Osteoblast (primary cell): ENCODE data around the gene GFPT1. TPM values are rescaled to one million over a fixed set of nuclear protein-coding genes. Genes with fewer than 3 reads are reported as not detected.

Experiments used
- DNase-seq: peaks from one replicate; pipeline ENCODE4 v3.0.0; 2011; ENCODE audit warnings: low spot score, mixed read lengths; ENCODE audit not compliant: insufficient read length; ENCODE audit errors: missing footprints
- H2AFZ ChIP-seq: 2 replicates; pipeline ENCODE4 v1.6.0; 2011; ENCODE audit warnings: mild to moderate bottlenecking, low read length
- H3K27ac ChIP-seq: 2 replicates; pipeline ENCODE4 v1.5.1; 2011; ENCODE audit warnings: mild to moderate bottlenecking, low read depth, low read length, moderate library complexity
- H3K27me3 ChIP-seq: 2 replicates; pipeline ENCODE4 v1.6.0; 2012; ENCODE audit warnings: mild to moderate bottlenecking, control low read depth, inconsistent platforms, low read length, moderate library complexity; ENCODE audit not compliant: insufficient read depth
- H3K36me3 ChIP-seq: 2 replicates; pipeline ENCODE4 v1.5.1; 2011; ENCODE audit warnings: mild to moderate bottlenecking, low read length, control low read depth, moderate library complexity; ENCODE audit not compliant: insufficient read depth
- H3K4me1 ChIP-seq: 2 replicates; pipeline ENCODE4 v1.5.1; 2011; ENCODE audit warnings: mild to moderate bottlenecking, low read length, control low read depth, moderate library complexity; ENCODE audit not compliant: insufficient read depth
- H3K4me2 ChIP-seq: 2 replicates; pipeline ENCODE4 v1.6.0; 2011; ENCODE audit warnings: mild to moderate bottlenecking, low read length; ENCODE audit not compliant: insufficient read depth
- H3K4me3 ChIP-seq: fragments of 200-600 bp; sonication (generic); 3 replicates; pipeline ENCODE4 v1.5.1; 2012; ENCODE audit warnings: mild to moderate bottlenecking, low read length, inconsistent platforms; ENCODE audit not compliant: insufficient read depth
- H3K79me2 ChIP-seq: 2 replicates; pipeline ENCODE4 v1.6.0; 2012; ENCODE audit warnings: mild to moderate bottlenecking, low read length, control low read depth, inconsistent platforms; ENCODE audit not compliant: insufficient read depth
- H3K9me3 ChIP-seq: 2 replicates; pipeline ENCODE4 v1.5.1; 2011; ENCODE audit warnings: low read depth, low read length, control low read depth
- H4K20me1 ChIP-seq: 2 replicates; pipeline ENCODE4 v1.6.0; 2012; ENCODE audit warnings: mild to moderate bottlenecking, low read length, control low read depth; ENCODE audit not compliant: insufficient read depth
- CTCF ChIP-seq: IDR thresholded peaks from 2 replicates; pipeline ENCODE4 v1.5.1; 2011; ENCODE audit warnings: mild to moderate bottlenecking, low read depth, low read length, moderate library complexity; ENCODE audit errors: extremely low read depth
- total RNA-seq: library from RNA; depleted of rRNA; stranded (reverse); fragments of >200 nt; gene quantifications from 2 replicates; pipeline ENCODE4 v1.2.3, GENCODE V29; 2012

The GFPT1 gene
- total RNA-seq, 1 donor: 64.4 TPM

GRCh38 chr2:69381337-69381737, 5.7 kb downstream of the GFPT1 start:
- H3K4me2 ChIP-seq: no peak overlapping the region
- H3K79me2 ChIP-seq: peaks cover 99% of the 10 kb centered on the region
- TF ChIP-seq CTCF: no peak
- H3K4me3 ChIP-seq: no peak overlapping the region
- H4K20me1 ChIP-seq: peaks cover 68% of the 10 kb centered on the region
- no peak for DNase-seq
- H3K4me1 ChIP-seq: peaks cover 41% of the 10 kb centered on the region
- H3K9me3 ChIP-seq: no peaks in the 10 kb centered on the region
- peak overlapping the region; percentile 53 for H3K27ac ChIP-seq
- no peak overlapping the region for H2AFZ ChIP-seq
- no peaks in the 10 kb centered on the region for H3K27me3 ChIP-seq
- peaks cover 14% of the 10 kb centered on the region for H3K36me3 ChIP-seq

GRCh38 chr2:69380072-69380917, 6.7 kb downstream of the GFPT1 start:
- Histone ChIP-seq H3K36me3 (peaks cover 14% of the 10 kb centered on the region), H3K27me3 (no peaks in the 10 kb centered on the region), H3K4me1 (peaks cover 42% of the 10 kb centered on the region), H3K4me3 (no peak overlapping the region), H3K27ac (peak overlapping the region; percentile 53), H3K4me2 (no peak overlapping the region), H3K9me3 (no peaks in the 10 kb centered on the region), H3K79me2 (peaks cover 99% of the 10 kb centered on the region), H4K20me1 (peaks cover 71% of the 10 kb centered on the region), H2AFZ (no peak overlapping the region)
- no peak for DNase-seq
- TF ChIP-seq CTCF: no peak

- H4K20me1 ChIP-seq: peaks cover 68% of the 10 kb centered on the region
- H3K9me3 ChIP-seq: no peaks in the 10 kb centered on the region
- no peak overlapping the region for H3K27ac ChIP-seq
- no peaks in the 10 kb centered on the region for H3K27me3 ChIP-seq
- H3K4me3 ChIP-seq: no peak overlapping the region
- TF ChIP-seq CTCF: no peak
- no peak overlapping the region for H3K4me2 ChIP-seq
- H3K4me1 ChIP-seq: peaks cover 7% of the 10 kb centered on the region
- peaks cover 22% of the 10 kb centered on the region for H3K36me3 ChIP-seq
- H2AFZ ChIP-seq: no peak overlapping the region
- no peak for DNase-seq
- peaks cover 92% of the 10 kb centered on the region for H3K79me2 ChIP-seq
Measured at GRCh38 chr2:69376403-69376802, 10.6 kb downstream of the GFPT1 start.

- no peak overlapping the region for H3K27ac ChIP-seq
- TF ChIP-seq CTCF: peak; percentile 74
- H4K20me1 ChIP-seq: peaks cover 64% of the 10 kb centered on the region
- peaks cover 28% of the 10 kb centered on the region for H3K36me3 ChIP-seq
- no peaks in the 10 kb centered on the region for H3K27me3 ChIP-seq
- no peaks in the 10 kb centered on the region for H3K9me3 ChIP-seq
- no peak for DNase-seq
- H3K79me2 ChIP-seq: peaks cover 88% of the 10 kb centered on the region
- peaks cover 4% of the 10 kb centered on the region for H3K4me1 ChIP-seq
- no peak overlapping the region for H3K4me3 ChIP-seq
- H2AFZ ChIP-seq: no peak overlapping the region
- no peak overlapping the region for H3K4me2 ChIP-seq
Measured at GRCh38 chr2:69375494-69376353, 11.3 kb downstream of the GFPT1 start.
